HUES64 (cell line): ENCODE results near the gene DALRD3.

Experiments
- H3K27ac ChIP-seq: 2 replicates; pipeline ENCODE4 v1.7.0; 2013; ENCODE audit warnings: low read depth, low read length, inconsistent platforms
- H3K27me3 ChIP-seq: 2 replicates; pipeline ENCODE4 v1.6.1; 2013; ENCODE audit warnings: mild to moderate bottlenecking, low read length; ENCODE audit not compliant: insufficient read depth
- H3K36me3 ChIP-seq: 2 replicates; pipeline ENCODE4 v1.6.1; 2013; ENCODE audit warnings: mild to moderate bottlenecking, low read length; ENCODE audit not compliant: insufficient read depth
- H3K4me1 ChIP-seq: 2 replicates; pipeline ENCODE4 v1.6.1; 2013; ENCODE audit warnings: mild to moderate bottlenecking, low read length, moderate library complexity; ENCODE audit not compliant: insufficient read depth
- H3K4me3 ChIP-seq: 2 replicates; pipeline ENCODE4 v1.5.1; 2013; ENCODE audit warnings: mild to moderate bottlenecking, low read length, moderate library complexity
- H3K9ac ChIP-seq: 2 replicates; pipeline ENCODE4 v1.6.1; 2013; ENCODE audit warnings: mild to moderate bottlenecking, low read depth, low read length
- H3K9me3 ChIP-seq: 2 replicates; pipeline ENCODE4 v1.6.1; 2013; ENCODE audit warnings: low read depth, low read length; ENCODE audit not compliant: insufficient read depth
- WGBS: fragments of 150-250, 120-280 bp; methylation state at CpG from one replicate; pipeline ENCODE4 v1.1.7; 2013; ENCODE audit warnings: missing lambda C conversion rate; 5-methylcytosine and 5-hydroxymethylcytosine counted together

The DALRD3 gene

GRCh38 chr3:49021213-49021812 is 2.9 kb upstream of the DALRD3 start:
- Histone ChIP-seq H3K4me3 (peak overlapping the region; percentile 97), H3K27ac (peak overlapping the region; percentile 100), H3K9ac (peak overlapping the region; percentile 98), H3K27me3 (no peaks in the 10 kb centered on the region), H3K36me3 (peaks cover 39% of the 10 kb centered on the region), H3K4me1 (peaks cover 7% of the 10 kb centered on the region; the same call in 1 of the 2 replicates), H3K9me3 (no peaks in the 10 kb centered on the region)
- under 1% methylated on average over 60 of the region's 60 CpGs for WGBS

- Histone ChIP-seq H3K9me3 (no peaks in the 10 kb centered on the region), H3K36me3 (peaks cover 39% of the 10 kb centered on the region), H3K4me1 (peaks cover 7% of the 10 kb centered on the region; the same call in 1 of the 2 replicates), H3K9ac (peak overlapping the region; percentile 98), H3K27ac (peak overlapping the region; percentile 100), H3K27me3 (no peaks in the 10 kb centered on the region), H3K4me3 (peak overlapping the region; percentile 97)
- 3% methylated on average over 50 of the region's 51 CpGs for WGBS
Measured at GRCh38 chr3:49020330-49021212, 2.2 kb upstream of the DALRD3 start.

DNA sequence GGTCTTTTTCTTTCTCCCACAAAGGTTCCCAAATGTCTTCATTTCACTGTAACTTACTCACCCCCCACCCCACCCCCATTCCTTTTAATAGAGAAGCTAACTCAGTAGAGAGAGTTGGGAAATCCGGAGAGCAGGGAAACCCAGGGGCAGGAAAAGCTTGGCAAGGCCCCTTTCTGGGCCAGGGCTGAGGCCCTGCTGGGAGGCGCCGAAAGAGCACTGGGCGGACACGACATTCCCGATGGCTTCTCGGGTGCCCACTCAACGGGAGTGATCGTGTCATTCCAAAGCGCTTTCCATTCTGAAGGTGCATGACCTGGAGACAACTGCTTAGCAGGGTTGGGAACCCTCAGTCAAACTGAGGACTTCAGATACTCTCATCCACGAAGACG is 1.6 kb upstream of the DALRD3 start:
- peaks cover 39% of the 10 kb centered on the region for H3K36me3 ChIP-seq
- 56% methylated on average over 12 of the region's 12 CpGs for WGBS
- peak overlapping the region; percentile 97 for H3K4me3 ChIP-seq
- H3K27me3 ChIP-seq = no peaks in the 10 kb centered on the region
- no peaks in the 10 kb centered on the region for H3K9me3 ChIP-seq
- peak overlapping the region; percentile 98; the same call in 1 of the 2 replicates for H3K9ac ChIP-seq
- H3K27ac ChIP-seq = no peak overlapping the region
- peaks cover 7% of the 10 kb centered on the region; the same call in 1 of the 2 replicates for H3K4me1 ChIP-seq

DNA sequence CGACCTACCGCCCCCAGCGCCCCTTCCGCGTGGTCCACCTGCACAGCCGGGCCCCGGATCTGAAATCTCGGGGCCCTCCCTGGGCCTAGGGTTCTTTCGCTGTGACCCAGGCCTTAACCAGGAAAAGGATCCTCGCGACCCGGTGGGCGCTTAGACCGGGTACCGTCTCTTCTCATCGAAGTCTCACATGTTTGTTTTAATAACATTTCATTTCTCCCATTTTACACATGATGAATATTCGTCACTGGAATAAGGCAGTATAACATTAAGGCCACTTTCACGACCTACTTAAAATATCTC is 277 bp upstream of the DALRD3 start:
- peaks cover 38% of the 10 kb centered on the region for H3K36me3 ChIP-seq
- 7% methylated on average over 18 of the region's 18 CpGs for WGBS
- H3K9ac ChIP-seq = peak overlapping the region; percentile 71
- peak overlapping the region; percentile 90 for H3K4me3 ChIP-seq
- H3K9me3 ChIP-seq = no peaks in the 10 kb centered on the region
- no peak overlapping the region; the same call in 1 of the 2 replicates for H3K27ac ChIP-seq
- no peaks in the 10 kb centered on the region for H3K27me3 ChIP-seq
- H3K4me1 ChIP-seq = peaks cover 7% of the 10 kb centered on the region; the same call in 1 of the 2 replicates

GRCh38 chr3:49017229-49017970 is 980 bp downstream of the DALRD3 start:
- Histone ChIP-seq H3K27ac (peak overlapping the region; percentile 72; the same call in 1 of the 2 replicates), H3K36me3 (peaks cover 43% of the 10 kb centered on the region), H3K9me3 (no peaks in the 10 kb centered on the region), H3K9ac (peak overlapping the region; percentile 71), H3K27me3 (no peaks in the 10 kb centered on the region), H3K4me3 (peak overlapping the region; percentile 90), H3K4me1 (no peaks in the 10 kb centered on the region)
- 18% methylated on average over 23 of the region's 23 CpGs for WGBS

GRCh38 chr3:49016414-49017228 is 1.8 kb downstream of the DALRD3 start:
- no peaks in the 10 kb centered on the region for H3K4me1 ChIP-seq
- H3K9ac ChIP-seq = no peak overlapping the region
- H3K27me3 ChIP-seq = no peaks in the 10 kb centered on the region
- H3K36me3 ChIP-seq = peaks cover 51% of the 10 kb centered on the region
- H3K27ac ChIP-seq = no peak overlapping the region
- H3K9me3 ChIP-seq = no peaks in the 10 kb centered on the region
- WGBS = 93% methylated on average over 5 of the region's 6 CpGs
- H3K4me3 ChIP-seq = 0 out of 2 replicates have a peak overlapping the region, but pooled peaks have one; percentile 90

DNA sequence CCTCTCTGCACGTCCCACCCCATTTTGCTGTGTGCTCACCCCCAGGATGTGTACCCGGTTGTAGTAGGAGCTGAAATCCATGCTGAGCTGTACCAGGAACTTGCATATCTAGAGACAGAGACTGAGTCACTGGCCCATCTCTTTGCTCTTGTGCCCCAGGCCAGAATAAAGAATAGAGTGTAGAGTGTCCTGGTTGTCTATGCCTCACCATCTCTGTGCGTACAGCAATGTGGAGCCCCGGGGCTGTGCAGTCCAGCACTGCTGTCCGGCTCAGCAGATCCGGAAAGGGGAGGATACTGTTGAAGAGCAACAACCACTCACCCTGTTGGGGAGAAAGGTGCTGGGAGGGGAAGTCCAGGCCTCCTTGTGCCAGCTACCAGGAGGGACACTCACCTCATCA is 2.6 kb downstream of the DALRD3 start:
- no peak overlapping the region for H3K27ac ChIP-seq
- no peaks in the 10 kb centered on the region for H3K9me3 ChIP-seq
- 91% methylated on average over 6 of the region's 6 CpGs for WGBS
- no peak overlapping the region for H3K4me3 ChIP-seq
- H3K27me3 ChIP-seq = no peaks in the 10 kb centered on the region
- no peaks in the 10 kb centered on the region for H3K4me1 ChIP-seq
- no peak overlapping the region for H3K9ac ChIP-seq
- H3K36me3 ChIP-seq = peaks cover 56% of the 10 kb centered on the region

DNA sequence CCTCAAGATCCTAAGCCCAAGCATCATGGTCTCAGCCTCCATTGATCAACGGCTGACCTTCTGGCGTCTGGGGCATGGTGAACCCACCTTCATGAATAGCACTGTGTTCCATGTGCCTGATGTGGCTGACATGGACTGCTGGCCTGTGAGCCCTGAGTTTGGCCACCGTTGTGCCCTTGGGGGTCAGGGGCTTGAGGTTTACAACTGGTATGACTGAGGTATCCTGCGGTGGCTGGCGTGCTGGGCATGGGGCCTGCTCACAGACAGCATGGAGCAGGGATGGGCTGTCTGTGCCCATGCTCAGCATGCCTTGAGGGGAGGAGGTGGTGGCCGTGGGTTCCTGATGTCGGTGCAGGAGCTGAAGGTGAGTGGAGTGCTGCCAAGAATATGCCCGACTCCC is 3.3 kb downstream of the DALRD3 start:
- Histone ChIP-seq H3K4me1 (no peaks in the 10 kb centered on the region), H3K27ac (no peak overlapping the region), H3K9me3 (no peaks in the 10 kb centered on the region), H3K27me3 (no peaks in the 10 kb centered on the region), H3K36me3 (peaks cover 56% of the 10 kb centered on the region), H3K9ac (no peak overlapping the region), H3K4me3 (no peak overlapping the region)
- WGBS = 96% methylated on average over 8 of the region's 8 CpGs

- Histone ChIP-seq H3K27me3 (no peaks in the 10 kb centered on the region), H3K27ac (no peak overlapping the region), H3K9me3 (no peaks in the 10 kb centered on the region), H3K36me3 (peaks cover 61% of the 10 kb centered on the region), H3K9ac (no peak overlapping the region), H3K4me1 (no peaks in the 10 kb centered on the region), H3K4me3 (no peak overlapping the region)
- 91% methylated on average over 24 of the region's 24 CpGs for WGBS
Measured at GRCh38 chr3:49013738-49014660, 4.4 kb downstream of the DALRD3 start.
